Raji (cell line): Measurements from ENCODE around the gene B3GALNT1.

ENCODE experiments used
- POLR2A ChIP-seq: IDR thresholded peaks from 2 replicates; pipeline ENCODE4 v1.6.1; 2011; ENCODE audit warnings: low read depth, low read length, control low read depth; ENCODE audit not compliant: insufficient read depth

B3GALNT1 gene

GRCh38 chr3:161104561-161105551 is at the start of gene B3GALNT1:
Gene B3GALNT1 (minus strand): TSS chr3:161105349. CDS start chr3:161086754, 18,595 bp downstream.
- no peak for TF ChIP-seq POLR2A

- no peak for TF ChIP-seq POLR2A
Observed at GRCh38 chr3:161153480-161153879, 48.3 kb upstream of the B3GALNT1 start.

GRCh38 chr3:161150001-161150525 is 44.9 kb upstream of the B3GALNT1 start:
- TF ChIP-seq POLR2A: no peak

GRCh38 chr3:161149529-161149928 is 44.4 kb upstream of the B3GALNT1 start:
- no peak for TF ChIP-seq POLR2A

- TF ChIP-seq POLR2A: no peak
Observed at GRCh38 chr3:161148832-161149475, 43.8 kb upstream of the B3GALNT1 start.

GRCh38 chr3:161142486-161142885 is 37.3 kb upstream of the B3GALNT1 start:
- TF ChIP-seq POLR2A: no peak

- TF ChIP-seq POLR2A: no peak
Observed at GRCh38 chr3:161139686-161140085, 34.5 kb upstream of the B3GALNT1 start.

GRCh38 chr3:161137260-161137659 is 32.1 kb upstream of the B3GALNT1 start:
- no peak for TF ChIP-seq POLR2A

GRCh38 chr3:161132391-161132790 is 27.2 kb upstream of the B3GALNT1 start:
- no peak for TF ChIP-seq POLR2A

- no peak for TF ChIP-seq POLR2A
Observed at GRCh38 chr3:161126495-161126894, 21.3 kb upstream of the B3GALNT1 start.

GRCh38 chr3:161117646-161118045 is 12.5 kb upstream of the B3GALNT1 start:
- no peak for TF ChIP-seq POLR2A

- no peak for TF ChIP-seq POLR2A
Observed at GRCh38 chr3:161108840-161109239, 3.7 kb upstream of the B3GALNT1 start.

GRCh38 chr3:161107311-161107710 is 2.2 kb upstream of the B3GALNT1 start:
- TF ChIP-seq POLR2A: no peak

GRCh38 chr3:161103776-161104385 is 1.3 kb downstream of the B3GALNT1 start:
- TF ChIP-seq POLR2A: no peak

- no peak for TF ChIP-seq POLR2A
Observed at GRCh38 chr3:161101609-161102008, 3.5 kb downstream of the B3GALNT1 start.
